ENCODE data around the gene WNT2B. TPM values are rescaled to one million over a fixed set of nuclear protein-coding genes. Genes with fewer than 3 reads are reported as not detected.
A peak's percentile ranks its signal among the peaks of the same experiment; 100 is the strongest.

Gene WNT2B
- total RNA-seq, 1 experiment from 2014 or later, result 1.2 TPM

GRCh38 chr1:112522621-112523020, 13.9 kb downstream of the WNT2B start:
- DNase-seq (ENCODE audit: low spot score) (no peak), ATAC-seq (no peak)
- H3K27ac Mint-ChIP-seq, result no peak overlapping the region
- H3K36me3 Mint-ChIP-seq, result no peaks in the 10 kb centered on the region
- H3K4me1 Mint-ChIP-seq, result peaks cover 20% of the 10 kb centered on the region
- H3K9me3 Mint-ChIP-seq, result no peaks in the 10 kb centered on the region
- H3K4me3 Mint-ChIP-seq, result no peak overlapping the region
- TF ChIP-seq ATF1 (CRISPR knock-in tag; IDR thresholded peaks at IDR 0.05), result no peak
- CTCF ChIA-PET, result interaction anchor here (0.6 to 2.2 kb wide), 2 partner anchors 52 to 132 kb away, joined by 3 to 7 read pairs; no protein-coding TSS in a partner anchor
- no peaks in the 10 kb centered on the region for H3K27me3 Mint-ChIP-seq (ENCODE audit: low read depth)
- POLR2A ChIA-PET, result no interaction called here

- DNase-seq (ENCODE audit: low spot score) (peak; percentile 57), ATAC-seq (peak; percentile 89)
- peak overlapping the region; percentile 6; the same call in 1 of the 2 replicates for H3K27ac Mint-ChIP-seq
- no peaks in the 10 kb centered on the region for H3K9me3 Mint-ChIP-seq
- no peaks in the 10 kb centered on the region for H3K27me3 Mint-ChIP-seq (ENCODE audit: low read depth)
- H3K4me1 Mint-ChIP-seq, result peaks cover 22% of the 10 kb centered on the region
- ChIA-PET POLR2A (no interaction called here), CTCF (interaction anchor here (0.6 to 2.2 kb wide), 9 partner anchors 10 to 234 kb away, joined by 3 to 8 read pairs (median 5); partner anchors contain the start of gene WNT2B)
- TF ChIP-seq JUN (CRISPR knock-in tag; IDR thresholded peaks at IDR 0.05) (no peak), ARID4B (CRISPR knock-in tag; IDR thresholded peaks at IDR 0.05; ENCODE audit: borderline replicate concordance) (no peak), ATF2 (CRISPR knock-in tag; IDR thresholded peaks at IDR 0.05; ENCODE audit: borderline replicate concordance, low read depth) (no peak)
- H3K36me3 Mint-ChIP-seq, result no peaks in the 10 kb centered on the region
- no peak overlapping the region for H3K4me3 Mint-ChIP-seq
Observed at GRCh38 chr1:112524251-112524650, 15.5 kb downstream of the WNT2B start.

- ChIA-PET CTCF (interaction anchor here (0.6 to 2.2 kb wide), 7 partner anchors 9 to 234 kb away, joined by 3 to 8 read pairs (median 7); partner anchors contain the start of gene WNT2B), POLR2A (no interaction called here)
- H3K27ac Mint-ChIP-seq, result no peak overlapping the region
Observed at GRCh38 chr1:112524986-112525385, 16.2 kb downstream of the WNT2B start.

More at GRCh38 chr1:112524986-112525385, 16.2 kb downstream of the WNT2B start:
- ATAC-seq (no peak), DNase-seq (ENCODE audit: low spot score) (no peak)
- no peaks in the 10 kb centered on the region for H3K9me3 Mint-ChIP-seq
- no peaks in the 10 kb centered on the region for H3K36me3 Mint-ChIP-seq
- no peaks in the 10 kb centered on the region for H3K27me3 Mint-ChIP-seq (ENCODE audit: low read depth)
- TF ChIP-seq HMGA2 (CRISPR knock-in tag; IDR thresholded peaks at IDR 0.05) (no peak), CREB1 (CRISPR knock-in tag; IDR thresholded peaks at IDR 0.05) (no peak), GABPB1 (CRISPR knock-in tag; IDR thresholded peaks at IDR 0.05) (no peak), NFE2L1 (CRISPR knock-in tag; IDR thresholded peaks at IDR 0.05) (no peak), MLX (CRISPR knock-in tag; IDR thresholded peaks at IDR 0.05) (no peak), MAX (CRISPR knock-in tag; IDR thresholded peaks at IDR 0.05) (no peak), ELF4 (CRISPR knock-in tag; IDR thresholded peaks at IDR 0.05; ENCODE audit: low read depth) (no peak), GTF2I (CRISPR knock-in tag; conservative IDR thresholded peaks at IDR 0.05) (no peak), ZNF396 (CRISPR knock-in tag; IDR thresholded peaks at IDR 0.05; ENCODE audit: borderline replicate concordance) (no peak), FOXK1 (CRISPR knock-in tag; IDR thresholded peaks at IDR 0.05) (no peak), RORB (CRISPR knock-in tag; IDR thresholded peaks at IDR 0.05) (no peak), E2F1 (CRISPR knock-in tag; IDR thresholded peaks at IDR 0.05) (no peak), PREB (CRISPR knock-in tag; IDR thresholded peaks at IDR 0.05; ENCODE audit: borderline replicate concordance) (no peak), JAZF1 (CRISPR knock-in tag; IDR thresholded peaks at IDR 0.05) (no peak), ZBTB43 (CRISPR knock-in tag; IDR thresholded peaks at IDR 0.05) (no peak), ZNF138 (CRISPR knock-in tag; conservative IDR thresholded peaks at IDR 0.05) (no peak), FOXJ3 (CRISPR knock-in tag; IDR thresholded peaks at IDR 0.05; ENCODE audit: borderline replicate concordance) (no peak), E2F5 (CRISPR knock-in tag; IDR thresholded peaks at IDR 0.05) (no peak)
- peaks cover 22% of the 10 kb centered on the region for H3K4me1 Mint-ChIP-seq
- H3K4me3 Mint-ChIP-seq, result no peak overlapping the region

Data from WTC11 (cell line).